ENCODE measurements around the gene TMEM267. TPM values are rescaled to one million over a fixed set of nuclear protein-coding genes. Genes with fewer than 3 reads are reported as not detected.
A peak's percentile ranks its signal among the peaks of the same experiment; 100 is the strongest.

TMEM267 gene, protein sequence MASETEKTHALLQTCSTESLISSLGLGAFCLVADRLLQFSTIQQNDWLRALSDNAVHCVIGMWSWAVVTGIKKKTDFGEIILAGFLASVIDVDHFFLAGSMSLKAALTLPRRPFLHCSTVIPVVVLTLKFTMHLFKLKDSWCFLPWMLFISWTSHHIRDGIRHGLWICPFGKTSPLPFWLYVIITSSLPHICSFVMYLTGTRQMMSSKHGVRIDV
- 10 to 100 TPM in 1 of 2 donors, 1 to 10 TPM in 1; 7.3 to 11.8 TPM for total RNA-seq

- Histone ChIP-seq H3K4me3 (peak within 1 kb of the TSS; percentile 96), H3K36me3 (no peaks in the 10 kb centered on the region), H3K9me3 (no peaks in the 10 kb centered on the region), H3K27ac (peak within 1 kb of the TSS; percentile 96), H3K4me1 (peaks cover 7% of the 10 kb centered on the region), H3K9ac (ENCODE audit: low read depth in 2 of 2, low read length in 2 of 2) (peak within 1 kb of the TSS; percentile 86 to 93), H3K27me3 (no peaks in the 10 kb centered on the region)
- DNase-seq: peak; percentile 92
- no peak for TF ChIP-seq CTCF (IDR thresholded peaks at IDR 0.05)
- intact Hi-C loops (cut with DNase I): loop anchor here (5.0 to 10.0 kb wide), 3 partner anchors 71 to 369 kb away; partner anchors contain the start of gene PAIP1
These were observed at the start of gene TMEM267 for GRCh38 chr5:43483298-43484105. Gene TMEM267, minus strand, starts transcription at chr5:43483865. Its CDS starts 29,896 bp downstream, at chr5:43453969.

- Histone ChIP-seq H3K4me3 (no peak overlapping the region), H3K36me3 (peaks cover 18% of the 10 kb centered on the region), H3K4me1 (no peaks in the 10 kb centered on the region), H3K27ac (no peak overlapping the region), H3K9ac (ENCODE audit: low read depth in 2 of 2, low read length in 2 of 2) (no peak overlapping the region), H3K9me3 (no peaks in the 10 kb centered on the region), H3K27me3 (no peaks in the 10 kb centered on the region)
- TF ChIP-seq CTCF (IDR thresholded peaks at IDR 0.05): no peak
- no peak for DNase-seq
- intact Hi-C loops (cut with DNase I): no loop called here
These were observed 47.0 kb upstream of the TMEM267 start for GRCh38 chr5:43530648-43531047.

DNA sequence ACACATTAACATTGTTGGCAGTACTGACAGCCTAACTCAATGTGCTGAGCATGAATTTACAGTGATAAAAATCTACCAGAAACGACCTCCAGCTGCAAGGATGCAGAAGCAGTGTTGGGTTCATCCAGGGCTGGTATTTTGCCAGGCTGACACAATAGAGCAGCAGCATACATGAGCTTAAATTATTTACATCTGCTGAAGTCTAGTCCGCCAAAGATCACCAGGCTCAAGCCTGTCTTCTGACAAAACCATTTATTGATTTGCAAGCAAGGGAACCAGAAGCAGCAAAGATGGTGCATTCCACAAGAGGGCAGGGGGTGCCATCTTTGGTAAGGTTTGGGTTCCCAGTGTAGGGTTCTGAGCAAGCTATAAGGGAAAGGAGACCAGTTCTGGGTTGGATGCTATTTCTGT, 40.0 kb upstream of the TMEM267 start:
- H3K4me1 ChIP-seq: no peaks in the 10 kb centered on the region
- no peak for DNase-seq
- H3K36me3 ChIP-seq: no peaks in the 10 kb centered on the region
- no peaks in the 10 kb centered on the region for H3K9me3 ChIP-seq
- intact Hi-C loops (cut with DNase I): no loop called here
- no peak overlapping the region for H3K27ac ChIP-seq
- H3K4me3 ChIP-seq: no peak overlapping the region
- TF ChIP-seq CTCF (IDR thresholded peaks at IDR 0.05): no peak
- no peaks in the 10 kb centered on the region for H3K27me3 ChIP-seq
- H3K9ac ChIP-seq (ENCODE audit: low read depth in 2 of 2, low read length in 2 of 2): no peak overlapping the region

DNA sequence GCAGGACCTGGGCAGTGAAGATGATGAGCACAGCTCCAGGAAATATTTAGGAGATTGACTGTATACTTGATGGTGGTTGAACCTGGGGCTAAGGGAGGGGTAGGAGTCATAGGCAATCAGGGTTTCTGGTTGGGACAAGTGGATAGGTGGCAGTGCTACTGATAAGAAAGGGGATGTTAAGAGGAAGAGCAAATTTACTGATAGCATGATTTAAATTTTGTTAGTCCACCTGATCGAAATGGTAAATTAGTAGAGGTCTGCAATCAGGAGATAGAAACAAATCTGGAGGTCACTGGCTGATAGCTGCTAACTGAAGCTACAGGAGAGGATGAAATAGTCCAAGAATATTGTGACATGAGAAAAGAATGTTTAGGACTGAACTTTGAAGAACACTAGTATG, 37.0 kb upstream of the TMEM267 start:
- Histone ChIP-seq H3K9ac (ENCODE audit: low read depth in 2 of 2, low read length in 2 of 2) (no peak overlapping the region), H3K9me3 (no peaks in the 10 kb centered on the region), H3K27ac (no peak overlapping the region), H3K4me1 (no peaks in the 10 kb centered on the region), H3K36me3 (no peaks in the 10 kb centered on the region), H3K4me3 (no peak overlapping the region), H3K27me3 (no peaks in the 10 kb centered on the region)
- no peak for TF ChIP-seq CTCF (IDR thresholded peaks at IDR 0.05)
- intact Hi-C loops (cut with DNase I): no loop called here
- DNase-seq: no peak

GRCh38 chr5:43515678-43516048, 32.0 kb upstream of the TMEM267 start:
- Histone ChIP-seq H3K27me3 (no peaks in the 10 kb centered on the region), H3K9me3 (no peaks in the 10 kb centered on the region), H3K4me1 (peaks cover 7% of the 10 kb centered on the region), H3K4me3 (peak overlapping the region; percentile 57), H3K9ac (ENCODE audit: low read depth in 2 of 2, low read length in 2 of 2) (peak overlapping the region; percentile 38 to 68), H3K36me3 (no peaks in the 10 kb centered on the region), H3K27ac (peak overlapping the region; percentile 80)
- peak; percentile 22 for DNase-seq
- TF ChIP-seq CTCF (IDR thresholded peaks at IDR 0.05): no peak
- intact Hi-C loops (cut with DNase I): no loop called here

Data from colonic mucosa (tissue), 4 donors.